ENCODE data around the gene PDK3. TPM values are rescaled to one million over a fixed set of nuclear protein-coding genes. Genes with fewer than 3 reads are reported as not detected.

Gene PDK3
- total RNA-seq, 1 experiment from 2014 or later: 9.6 TPM

- Histone ChIP-seq H3K9me3 (ENCODE audit: control insufficient read depth in 1 of 2, insufficient read depth in 1 of 2, low read depth in 1 of 2, low read length in 2 of 2) (no peaks in the 10 kb centered on the region), H4K20me1 (ENCODE audit: insufficient read depth) (no peaks in the 10 kb centered on the region), H3K79me2 (ENCODE audit: insufficient read depth, low read length) (no peaks in the 10 kb centered on the region), H3K27ac (ENCODE audit: low read depth, low read length) (no peak overlapping the region), H3K9ac (ENCODE audit: low read length) (no peak overlapping the region), H3K4me2 (ENCODE audit: low read length) (no peak overlapping the region), H3K9me2 (ENCODE audit: insufficient read depth) (no peaks in the 10 kb centered on the region), H2AFZ (ENCODE audit: low read depth, low read length, poor library complexity, severe bottlenecking) (no peak overlapping the region), H3K4me3 (replicated peaks in 1 of 2; ENCODE audit: low read depth in 1 of 2, low read length in 2 of 2) (no peak overlapping the region), H3K27me3 (ENCODE audit: insufficient read depth, low read length) (no peaks in the 10 kb centered on the region), H3K36me3 (ENCODE audit: control insufficient read depth in 1 of 2, insufficient read depth in 2 of 2, low read length in 2 of 2) (no peaks in the 10 kb centered on the region), H3K4me1 (ENCODE audit: control insufficient read depth in 1 of 2, insufficient read depth in 2 of 2, low read length in 2 of 2) (no peaks in the 10 kb centered on the region)
- intact Hi-C loops (cut with micrococcal nuclease): no loop called here
- ChIA-PET POLR2A (no interaction called here), CTCF (no interaction called here), RAD21 (ENCODE audit: low non-redundant PET in 1 of 2, low total read pairs in 2 of 2, uncharacterized antibody in 2 of 2, unreplicated experiment in 2 of 2) (no interaction called here)
- DNase-seq (ENCODE audit: low read depth, low spot score) (no peak), ATAC-seq (no peak)
- TF ChIP-seq YY1 (IDR thresholded peaks at IDR 0.05; ENCODE audit: extremely low read depth, insufficient replicate concordance, low read depth, low read length) (no peak), ELF1 (IDR thresholded peaks at IDR 0.05; ENCODE audit: borderline replicate concordance, low read depth) (no peak), ZFX (IDR thresholded peaks at IDR 0.05) (no peak)
- no TSS peak for BruUV-seq (replicated peaks)
These were observed 20.4 kb upstream of the PDK3 start for GRCh38 chrX:24444645-24445044.

DNA sequence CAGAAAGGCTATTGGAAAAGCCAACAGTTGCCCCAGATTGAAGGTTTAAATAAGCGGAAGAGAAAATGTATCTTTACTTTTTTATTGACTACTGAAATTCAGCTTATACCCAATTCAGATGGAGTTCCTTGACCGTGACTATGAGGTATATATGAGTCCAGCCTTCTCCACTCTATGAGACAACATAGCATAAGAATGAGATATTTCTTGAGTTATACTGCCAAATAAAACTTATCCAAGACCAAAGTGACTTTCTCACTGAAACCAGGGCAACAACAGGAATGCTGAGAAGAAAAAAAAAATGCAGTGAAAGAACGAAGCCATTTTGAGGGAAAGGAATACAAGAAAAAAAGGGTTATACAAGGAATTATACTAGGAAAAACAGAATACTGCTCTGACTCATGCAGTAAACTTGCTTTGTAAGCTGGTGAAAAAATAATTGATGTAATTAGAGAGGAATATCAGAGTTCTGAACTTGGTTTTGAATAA, 16.3 kb upstream of the PDK3 start:
- Histone ChIP-seq H3K27me3 (ENCODE audit: insufficient read depth, low read length) (no peaks in the 10 kb centered on the region), H3K79me2 (ENCODE audit: insufficient read depth, low read length) (no peaks in the 10 kb centered on the region), H3K36me3 (ENCODE audit: control insufficient read depth in 1 of 2, insufficient read depth in 2 of 2, low read length in 2 of 2) (no peaks in the 10 kb centered on the region), H2AFZ (ENCODE audit: low read depth, low read length, poor library complexity, severe bottlenecking) (no peak overlapping the region), H3K4me2 (ENCODE audit: low read length) (no peak overlapping the region), H3K27ac (ENCODE audit: low read depth, low read length) (no peak overlapping the region), H3K9me3 (ENCODE audit: control insufficient read depth in 1 of 2, insufficient read depth in 1 of 2, low read depth in 1 of 2, low read length in 2 of 2) (no peaks in the 10 kb centered on the region), H3K9ac (ENCODE audit: low read length) (no peak overlapping the region), H3K4me1 (ENCODE audit: control insufficient read depth in 1 of 2, insufficient read depth in 2 of 2, low read length in 2 of 2) (no peaks in the 10 kb centered on the region), H3K4me3 (replicated peaks in 1 of 2; ENCODE audit: low read depth in 1 of 2, low read length in 2 of 2) (no peak overlapping the region), H4K20me1 (ENCODE audit: insufficient read depth) (no peaks in the 10 kb centered on the region), H3K9me2 (ENCODE audit: insufficient read depth) (no peaks in the 10 kb centered on the region)
- ChIA-PET RAD21 (ENCODE audit: low non-redundant PET in 1 of 2, low total read pairs in 2 of 2, uncharacterized antibody in 2 of 2, unreplicated experiment in 2 of 2) (no interaction called here), CTCF (no interaction called here), POLR2A (no interaction called here)
- no TSS peak for BruUV-seq (replicated peaks)
- intact Hi-C loops (cut with micrococcal nuclease): no loop called here
- DNase-seq (ENCODE audit: low read depth, low spot score) (no peak), ATAC-seq (no peak)
- TF ChIP-seq POLR2A (IDR thresholded peaks at IDR 0.05; ENCODE audit: borderline replicate concordance, extremely low read depth, insufficient read depth, insufficient read length) (no peak), TCF7L2 (IDR thresholded peaks at IDR 0.05; ENCODE audit: borderline replicate concordance, extremely low read depth, insufficient read depth, insufficient read length) (no peak), SP1 (IDR thresholded peaks at IDR 0.05; ENCODE audit: low read depth) (no peak), EZH2phosphoT487 (IDR thresholded peaks at IDR 0.05; ENCODE audit: borderline replicate concordance) (no peak), EGR1 (IDR thresholded peaks at IDR 0.05; ENCODE audit: low read depth) (no peak), FOSL1 (IDR thresholded peaks at IDR 0.05; ENCODE audit: low read depth) (no peak), ZNF274 (IDR thresholded peaks at IDR 0.05; ENCODE audit: low read depth, low read length) (no peak), SIN3A (IDR thresholded peaks at IDR 0.05; ENCODE audit: low read depth) (no peak), ATF3 (IDR thresholded peaks at IDR 0.05) (no peak), EZH2 (IDR thresholded peaks at IDR 0.05) (no peak), YY1 (IDR thresholded peaks at IDR 0.05; ENCODE audit: extremely low read depth, insufficient replicate concordance, low read depth, low read length) (no peak), ELF1 (IDR thresholded peaks at IDR 0.05; ENCODE audit: borderline replicate concordance, low read depth) (no peak), REST (IDR thresholded peaks at IDR 0.05; ENCODE audit: low read depth) (no peak)
- TF ChIP-seq, protein P1, sequence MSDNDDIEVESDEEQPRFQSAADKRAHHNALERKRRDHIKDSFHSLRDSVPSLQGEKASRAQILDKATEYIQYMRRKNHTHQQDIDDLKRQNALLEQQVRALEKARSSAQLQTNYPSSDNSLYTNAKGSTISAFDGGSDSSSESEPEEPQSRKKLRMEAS (IDR thresholded peaks at IDR 0.05): no peak
- TF ChIP-seq, protein P2, sequence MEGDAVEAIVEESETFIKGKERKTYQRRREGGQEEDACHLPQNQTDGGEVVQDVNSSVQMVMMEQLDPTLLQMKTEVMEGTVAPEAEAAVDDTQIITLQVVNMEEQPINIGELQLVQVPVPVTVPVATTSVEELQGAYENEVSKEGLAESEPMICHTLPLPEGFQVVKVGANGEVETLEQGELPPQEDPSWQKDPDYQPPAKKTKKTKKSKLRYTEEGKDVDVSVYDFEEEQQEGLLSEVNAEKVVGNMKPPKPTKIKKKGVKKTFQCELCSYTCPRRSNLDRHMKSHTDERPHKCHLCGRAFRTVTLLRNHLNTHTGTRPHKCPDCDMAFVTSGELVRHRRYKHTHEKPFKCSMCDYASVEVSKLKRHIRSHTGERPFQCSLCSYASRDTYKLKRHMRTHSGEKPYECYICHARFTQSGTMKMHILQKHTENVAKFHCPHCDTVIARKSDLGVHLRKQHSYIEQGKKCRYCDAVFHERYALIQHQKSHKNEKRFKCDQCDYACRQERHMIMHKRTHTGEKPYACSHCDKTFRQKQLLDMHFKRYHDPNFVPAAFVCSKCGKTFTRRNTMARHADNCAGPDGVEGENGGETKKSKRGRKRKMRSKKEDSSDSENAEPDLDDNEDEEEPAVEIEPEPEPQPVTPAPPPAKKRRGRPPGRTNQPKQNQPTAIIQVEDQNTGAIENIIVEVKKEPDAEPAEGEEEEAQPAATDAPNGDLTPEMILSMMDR (IDR thresholded peaks at IDR 0.05 in 2 of 3, conservative IDR thresholded peaks at IDR 0.05 in 1 of 3; ENCODE audit: borderline replicate concordance in 1 of 3, insufficient read depth in 1 of 3, low read depth in 2 of 3, low read length in 2 of 3): no peak

Measured in HCT116 (cell line).